ENCODE results near the gene KCTD2.
"Not testable (repeated sequence)": the region's sequence is repeated elsewhere in the genome, so short reads cannot be mapped to it uniquely, and the experiment has no call there.

KCTD2 gene

GRCh38 chr17:75020331-75021110 lies 26.5 kb upstream of the KCTD2 start:
- DNase-seq (ENCODE audit: low read depth), result no peak

GRCh38 chr17:75024686-75025397 lies 22.2 kb upstream of the KCTD2 start:
- no peak for DNase-seq (ENCODE audit: low read depth)

GRCh38 chr17:75025398-75025734 lies 21.7 kb upstream of the KCTD2 start:
- not testable (repeated sequence) for DNase-seq (ENCODE audit: low read depth)

GRCh38 chr17:75026650-75027049 lies 20.4 kb upstream of the KCTD2 start:
- not testable (repeated sequence) for DNase-seq (ENCODE audit: low read depth)

GRCh38 chr17:75030161-75030560 lies 16.9 kb upstream of the KCTD2 start:
- DNase-seq (ENCODE audit: low read depth), result no peak

GRCh38 chr17:75031972-75032719 lies 14.9 kb upstream of the KCTD2 start:
- DNase-seq (ENCODE audit: low read depth), result no peak

- no peak for DNase-seq (ENCODE audit: low read depth)
These were observed 14.2 kb upstream of the KCTD2 start for GRCh38 chr17:75032720-75033280.

GRCh38 chr17:75033346-75034235 lies 13.4 kb upstream of the KCTD2 start:
- DNase-seq (ENCODE audit: low read depth), result peak; percentile 66

- peak; percentile 59 for DNase-seq (ENCODE audit: low read depth)
These were observed 12.7 kb upstream of the KCTD2 start for GRCh38 chr17:75034236-75034908.

GRCh38 chr17:75036643-75037268 lies 10.3 kb upstream of the KCTD2 start:
- DNase-seq (ENCODE audit: low read depth), result peak; percentile 85

GRCh38 chr17:75039238-75039637 lies 7.8 kb upstream of the KCTD2 start:
- no peak for DNase-seq (ENCODE audit: low read depth)

GRCh38 chr17:75041656-75042280 lies 5.3 kb upstream of the KCTD2 start:
- no peak for DNase-seq (ENCODE audit: low read depth)

- DNase-seq (ENCODE audit: low read depth), result not testable (repeated sequence)
These were observed 3.2 kb upstream of the KCTD2 start for GRCh38 chr17:75043789-75044188.

- DNase-seq (ENCODE audit: low read depth), result no peak
These were observed 2.3 kb upstream of the KCTD2 start for GRCh38 chr17:75044716-75045115.

GRCh38 chr17:75045946-75046406 lies 1.0 kb upstream of the KCTD2 start:
- not testable (repeated sequence) for DNase-seq (ENCODE audit: low read depth)

- DNase-seq (ENCODE audit: low read depth), result no peak
These were observed 523 bp downstream of the KCTD2 start for GRCh38 chr17:75047398-75048098.

GRCh38 chr17:75048249-75048878 lies 1.3 kb downstream of the KCTD2 start:
- DNase-seq (ENCODE audit: low read depth), result no peak

- no peak for DNase-seq (ENCODE audit: low read depth)
These were observed 2.0 kb downstream of the KCTD2 start for GRCh38 chr17:75049057-75049456.

- no peak for DNase-seq (ENCODE audit: low read depth)
These were observed 2.7 kb downstream of the KCTD2 start for GRCh38 chr17:75049706-75050105.

Measured in activated T-helper 1 cell treated with Interleukin-2 at 50 U/mL for 16 hours (primary cell).